ENCODE data around the gene CA12. TPM values are rescaled to one million over a fixed set of nuclear protein-coding genes. Genes with fewer than 3 reads are reported as not detected.

The CA12 gene
- total RNA-seq, 1 experiment from 2014 or later: 2.8 TPM

GRCh38 chr15:63353261-63353660 lies 28.4 kb downstream of the CA12 start:
- DNase-seq (ENCODE audit: low spot score): no peak
- Mint-ChIP-seq H3K27ac (no peak overlapping the region), H3K27me3 (ENCODE audit: low read depth) (no peaks in the 10 kb centered on the region), H3K9me3 (no peaks in the 10 kb centered on the region), H3K4me1 (peaks cover 13% of the 10 kb centered on the region), H3K36me3 (no peaks in the 10 kb centered on the region), H3K4me3 (no peak overlapping the region)
- ChIA-PET POLR2A (no interaction called here), CTCF (no interaction called here)
- ATAC-seq: no peak
- no peak for TF ChIP-seq MLX (CRISPR knock-in tag; IDR thresholded peaks at IDR 0.05)

- no peaks in the 10 kb centered on the region for H3K27me3 Mint-ChIP-seq (ENCODE audit: low read depth)
- CTCF ChIA-PET: interaction anchor here (0.5 kb wide), 1 partner anchor 34 kb away, joined by 3 read pairs; no protein-coding TSS in a partner anchor
- DNase-seq (ENCODE audit: low spot score) (no peak), ATAC-seq (no peak)
- TF ChIP-seq NR3C1 (CRISPR knock-in tag; conservative IDR thresholded peaks at IDR 0.05; ENCODE audit: low read depth): no peak
- no peak for TF ChIP-seq ZNF512 (CRISPR knock-in tag; IDR thresholded peaks at IDR 0.05; ENCODE audit: borderline replicate concordance)
- TF ChIP-seq ZNF219 (CRISPR knock-in tag; IDR thresholded peaks at IDR 0.05; ENCODE audit: borderline replicate concordance): no peak
- TF ChIP-seq FOXP1 (CRISPR knock-in tag; IDR thresholded peaks at IDR 0.05; ENCODE audit: borderline replicate concordance): no peak
- TF ChIP-seq ZNF671 (CRISPR knock-in tag; IDR thresholded peaks at IDR 0.05): no peak
- no peak for TF ChIP-seq ZNF532 (CRISPR knock-in tag; IDR thresholded peaks at IDR 0.05; ENCODE audit: borderline replicate concordance)
- no peak for TF ChIP-seq ATF1 (CRISPR knock-in tag; IDR thresholded peaks at IDR 0.05)
- TF ChIP-seq OVOL2 (CRISPR knock-in tag; IDR thresholded peaks at IDR 0.05; ENCODE audit: borderline replicate concordance): no peak
- TF ChIP-seq RELA (CRISPR knock-in tag; IDR thresholded peaks at IDR 0.05; ENCODE audit: borderline replicate concordance): no peak
- TF ChIP-seq ATF2 (CRISPR knock-in tag; IDR thresholded peaks at IDR 0.05; ENCODE audit: borderline replicate concordance, low read depth): no peak
- TF ChIP-seq IRF2 (CRISPR knock-in tag; IDR thresholded peaks at IDR 0.05; ENCODE audit: borderline replicate concordance, low read depth): no peak
- no peak for TF ChIP-seq STAT6 (CRISPR knock-in tag; conservative IDR thresholded peaks at IDR 0.05; ENCODE audit: low read depth)
- TF ChIP-seq SP1 (CRISPR knock-in tag; conservative IDR thresholded peaks at IDR 0.05): no peak
- no peak for TF ChIP-seq ESRRA (CRISPR knock-in tag; IDR thresholded peaks at IDR 0.05; ENCODE audit: borderline replicate concordance)
- TF ChIP-seq JAZF1 (CRISPR knock-in tag; IDR thresholded peaks at IDR 0.05): no peak
- no peak for TF ChIP-seq CDX4 (CRISPR knock-in tag; IDR thresholded peaks at IDR 0.05; ENCODE audit: borderline replicate concordance)
- no peak for TF ChIP-seq PRRX2 (CRISPR knock-in tag; IDR thresholded peaks at IDR 0.05)
- TF ChIP-seq JUN (CRISPR knock-in tag; IDR thresholded peaks at IDR 0.05): no peak
- no peaks in the 10 kb centered on the region for H3K9me3 Mint-ChIP-seq
- no peak overlapping the region for H3K27ac Mint-ChIP-seq
- no peak overlapping the region for H3K4me3 Mint-ChIP-seq
- H3K4me1 Mint-ChIP-seq: peaks cover 15% of the 10 kb centered on the region
- POLR2A ChIA-PET: no interaction called here
- no peaks in the 10 kb centered on the region for H3K36me3 Mint-ChIP-seq
Measured at GRCh38 chr15:63352808-63353207, 28.8 kb downstream of the CA12 start.
